Naive thymus-derived CD4-positive, alpha-beta T cell (primary cell): ENCODE data around the gene C11orf24. TPM values are rescaled to one million over a fixed set of nuclear protein-coding genes. Genes with fewer than 3 reads are reported as not detected.
"Not testable (repeated sequence)": the region's sequence is repeated elsewhere in the genome, so short reads cannot be mapped to it uniquely, and the experiment has no call there.

Experiments used
- ATAC-seq: fragments of 150-1000 bp; cut with Tn5 transposase; 2 replicates; pipeline ENCODE4 v1.10.0; 2021; ENCODE audit warnings: mild to moderate bottlenecking, moderate library complexity
- CTCF ChIA-PET: fragments of 350-600 bp; sonication (Branson Sonifier 250); formaldehyde crosslinking; loops from one replicate; lab custom pipeline; 2021; ENCODE audit warnings: antibody characterized with exemption; lab: Charles Lee
- POLR2A ChIA-PET: fragments of 350-600 bp; sonication (Branson Sonifier 250); formaldehyde crosslinking; loops from one replicate; lab custom pipeline; 2021; ENCODE audit warnings: antibody characterized with exemption, inconsistent platforms; lab: Charles Lee
- DNase-seq, 9 donors: peaks; one replicate each; pipeline versions ENCODE4 v3.0.0 to v3.0.0-alpha.2; 2020 to 2022; ENCODE audit warnings: mixed read lengths in 1 of 9
- H3K27ac ChIP-seq: one replicate; pipeline ENCODE4 v1.7.0; 2013; ENCODE audit warnings: mild to moderate bottlenecking, low read depth, low read length, moderate library complexity
- H3K27me3 ChIP-seq, 2 donors: one replicate each; pipeline ENCODE4 v1.7.0; 2013; ENCODE audit warnings: low read length in 2 of 2, mild to moderate bottlenecking in 2 of 2, moderate library complexity in 2 of 2; ENCODE audit not compliant: control insufficient read depth in 2 of 2, insufficient read depth in 2 of 2
- H3K36me3 ChIP-seq, 3 experiments: 1 replicate in 2 of 3; 2 replicates in 1 of 3; pipeline ENCODE4 v1.7.0; 2013; ENCODE audit warnings: low read length in 3 of 3, mild to moderate bottlenecking in 3 of 3, moderate library complexity in 1 of 3; ENCODE audit not compliant: insufficient read depth in 3 of 3, control insufficient read depth in 2 of 3
- H3K4me1 ChIP-seq, 2 donors: one replicate each; pipeline ENCODE4 v1.7.0; 2013; ENCODE audit warnings: low read length in 2 of 2, mild to moderate bottlenecking in 2 of 2, moderate library complexity in 1 of 2; ENCODE audit not compliant: control insufficient read depth in 2 of 2, insufficient read depth in 2 of 2
- H3K4me3 ChIP-seq: 2 replicates; pipeline ENCODE4 v1.7.0; 2013; ENCODE audit warnings: mild to moderate bottlenecking, low read length
- H3K9me3 ChIP-seq, 3 experiments: 1 replicate in 2 of 3; 2 replicates in 1 of 3; pipeline ENCODE4 v1.7.0; 2013; ENCODE audit warnings: low read length in 3 of 3; ENCODE audit not compliant: control insufficient read depth in 2 of 3
- H3K27ac Mint-ChIP-seq, 9 donors: one replicate each; pipeline ENCODE4 v1.8.0; 2020 to 2022; ENCODE audit warnings: mixed read lengths in 9 of 9, mild to moderate bottlenecking in 8 of 9, moderate library complexity in 5 of 9, inconsistent platforms in 2 of 9
- H3K27me3 Mint-ChIP-seq, 5 donors: one replicate each; pipeline ENCODE4 v1.8.0; 2021 to 2022; ENCODE audit warnings: mixed read lengths in 5 of 5, mild to moderate bottlenecking in 1 of 5
- H3K36me3 Mint-ChIP-seq, 5 donors: one replicate each; pipeline ENCODE4 v1.8.0; 2020 to 2022; ENCODE audit warnings: mixed read lengths in 5 of 5, mild to moderate bottlenecking in 3 of 5, inconsistent platforms in 1 of 5
- H3K4me1 Mint-ChIP-seq, 7 donors: one replicate each; pipeline ENCODE4 v1.8.0; 2020 to 2022; ENCODE audit warnings: mixed read lengths in 7 of 7, mild to moderate bottlenecking in 3 of 7, inconsistent platforms in 1 of 7
- H3K4me3 Mint-ChIP-seq, 10 donors: one replicate each; pipeline ENCODE4 v1.8.0; 2020 to 2022; ENCODE audit warnings: mild to moderate bottlenecking in 10 of 10, mixed read lengths in 10 of 10, moderate library complexity in 6 of 10, inconsistent platforms in 2 of 10
- H3K9me3 Mint-ChIP-seq, 11 donors: one replicate each; pipeline ENCODE4 v1.8.0; 2020 to 2022; ENCODE audit warnings: mixed read lengths in 11 of 11, mild to moderate bottlenecking in 4 of 11, inconsistent platforms in 1 of 11, moderate library complexity in 1 of 11
- intact Hi-C, 2 donors: fragments of 100-400 bp; cut with micrococcal nuclease; formaldehyde crosslinking; loops; one replicate each; pipeline ENCODE4 v1.15.1; 2023
- polyA plus RNA-seq, 2 donors: library from polyadenylated mRNA; unstranded; fragments of 300-500 nt; fragmentation: Illumina TruSeq; gene quantifications; one replicate each; pipeline ENCODE4 v1.2.3, GENCODE V29; 2021
- total RNA-seq, 6 experiments: library from RNA in 5 of 6; stranded (reverse) in 5 of 6; gene quantifications; 1 replicate in 5 of 6; 2 replicates in 1 of 6; pipeline ENCODE4 v1.2.3 and lab custom pipeline; 2021 to 2026

C11orf24 gene
- total and polyA plus RNA-seq, 7 experiments from 2014 or later, result 5.7 to 20.0 (median 14.5) TPM

GRCh38 chr11:68284588-68284987, 12.8 kb upstream of the C11orf24 start:
- CTCF ChIA-PET, H3K36me3 ChIP-seq, intact Hi-C loops, H3K27me3 ChIP-seq, H3K27ac ChIP-seq, ATAC-seq, H3K9me3 ChIP-seq, H3K36me3 Mint-ChIP-seq, H3K4me3 ChIP-seq, DNase-seq: not testable (repeated sequence)
- peaks cover 0 to 19% (median 2%) of the 10 kb centered on the region in 5 donors for H3K27me3 Mint-ChIP-seq
- POLR2A ChIA-PET, result interaction anchor here (0.7 kb wide), 1 partner anchor 12 kb away, joined by 3 read pairs; no protein-coding TSS in a partner anchor
- H3K4me1 Mint-ChIP-seq, result peaks cover 18 to 30% (median 25%) of the 10 kb centered on the region in 7 donors
- peaks cover 0 to 17% (median 0%) of the 10 kb centered on the region in 11 donors for H3K9me3 Mint-ChIP-seq
- peak overlapping the region in 2 of 10 donors; percentile 4 to 27 for H3K4me3 Mint-ChIP-seq
- H3K4me1 ChIP-seq, result peaks cover 13 to 14% of the 10 kb centered on the region in 2 donors
- H3K27ac Mint-ChIP-seq, result peak overlapping the region in 1 of 9 donors; percentile 16

GRCh38 chr11:68282861-68283230, 11.1 kb upstream of the C11orf24 start:
- CTCF ChIA-PET, result no interaction called here
- DNase-seq (no peak), ATAC-seq (no peak)
- intact Hi-C loops, result loop anchor here (1.0 kb wide), 1 partner anchor 11 kb away; no protein-coding TSS in a partner anchor
- Mint-ChIP-seq H3K36me3 (peaks cover 0 to 9% (median 3%) of the 10 kb centered on the region in 5 donors), H3K9me3 (peaks cover 0 to 11% (median 0%) of the 10 kb centered on the region in 11 donors), H3K27me3 (peaks cover 0 to 19% (median 2%) of the 10 kb centered on the region in 5 donors), H3K27ac (peak overlapping the region in 5 of 9 donors; percentile 10 to 78 (median 58)), H3K4me3 (peak overlapping the region; percentile 48 to 83 (median 74)), H3K4me1 (peaks cover 18 to 32% (median 25%) of the 10 kb centered on the region in 7 donors)
- peaks cover 13 to 14% of the 10 kb centered on the region in 2 donors for H3K4me1 ChIP-seq
- no peaks in the 10 kb centered on the region for H3K27me3 ChIP-seq
- no peaks in the 10 kb centered on the region for H3K36me3 ChIP-seq
- POLR2A ChIA-PET, result interaction anchor here (1.7 kb wide), 1 partner anchor 11 kb away, joined by 8 read pairs; the partner anchor contains the start of gene C11orf24
- H3K4me3 ChIP-seq, result no peak overlapping the region
- no peaks in the 10 kb centered on the region for H3K9me3 ChIP-seq
- H3K27ac ChIP-seq, result no peak overlapping the region

- peak overlapping the region in 8 of 9 donors; percentile 14 to 87 (median 50) for H3K27ac Mint-ChIP-seq
- ATAC-seq, result peak; percentile 78
- Histone ChIP-seq H3K27ac (no peak overlapping the region), H3K4me1 (peaks cover 13 to 14% of the 10 kb centered on the region in 2 donors), H3K9me3 (no peaks in the 10 kb centered on the region), H3K36me3 (no peaks in the 10 kb centered on the region), H3K27me3 (no peaks in the 10 kb centered on the region), H3K4me3 (peak overlapping the region; percentile 18)
- H3K4me3 Mint-ChIP-seq, result peak overlapping the region; percentile 63 to 83 (median 74)
- peaks cover 0 to 9% (median 0%) of the 10 kb centered on the region in 11 donors for H3K9me3 Mint-ChIP-seq
- intact Hi-C loops, result loop anchor here (1.0 kb wide), 1 partner anchor 10 kb away; no protein-coding TSS in a partner anchor
- DNase-seq, result peak in 5 of 9 donors; percentile 21 to 38 (median 31)
- CTCF ChIA-PET, result no interaction called here
- H3K27me3 Mint-ChIP-seq, result peaks cover 0 to 19% (median 2%) of the 10 kb centered on the region in 5 donors
- H3K36me3 Mint-ChIP-seq, result peaks cover 0 to 9% (median 3%) of the 10 kb centered on the region in 5 donors
- H3K4me1 Mint-ChIP-seq, result peaks cover 18 to 32% (median 25%) of the 10 kb centered on the region in 7 donors
- POLR2A ChIA-PET, result interaction anchor here (1.7 kb wide), 1 partner anchor 10 kb away, joined by 8 read pairs; the partner anchor contains the start of gene C11orf24
Observed at GRCh38 chr11:68282141-68282860, 10.5 kb upstream of the C11orf24 start.

- intact Hi-C loops, result loop anchor here (10.0 kb wide), 2 partner anchors 245 to 275 kb away; partner anchors contain the start of genes NDUFS8 (in 1 of the 2), TCIRG1 (in 1 of the 2) and UNC93B1 (in 1 of the 2)
- Mint-ChIP-seq H3K27ac (peak overlapping the region in 4 of 9 donors; percentile 1 to 50 (median 28)), H3K9me3 (peaks cover 0 to 8% (median 0%) of the 10 kb centered on the region in 11 donors), H3K27me3 (peaks cover 0 to 16% (median 0%) of the 10 kb centered on the region in 5 donors), H3K4me3 (no peak overlapping the region), H3K4me1 (peaks cover 18 to 30% (median 27%) of the 10 kb centered on the region in 7 donors), H3K36me3 (peaks cover 0 to 11% (median 2%) of the 10 kb centered on the region in 5 donors)
- no peak overlapping the region for H3K27ac ChIP-seq
- CTCF ChIA-PET, result interaction anchor here (0.7 kb wide), 1 partner anchor 22 kb away, joined by 3 read pairs; no protein-coding TSS in a partner anchor
- ATAC-seq (no peak), DNase-seq (no peak)
- H3K36me3 ChIP-seq, result no peaks in the 10 kb centered on the region
- H3K9me3 ChIP-seq, result no peaks in the 10 kb centered on the region
- H3K27me3 ChIP-seq, result no peaks in the 10 kb centered on the region
- no peak overlapping the region for H3K4me3 ChIP-seq
- POLR2A ChIA-PET, result interaction anchor here (0.7 kb wide), 1 partner anchor 176 kb away, joined by 4 read pairs; no protein-coding TSS in a partner anchor
- H3K4me1 ChIP-seq, result peaks cover 13 to 14% of the 10 kb centered on the region in 2 donors
Observed at GRCh38 chr11:68279676-68280075, 7.9 kb upstream of the C11orf24 start.

- DNase-seq (no peak), ATAC-seq (no peak)
- H3K36me3 Mint-ChIP-seq, result peaks cover 0 to 4% (median 0%) of the 10 kb centered on the region in 5 donors
- no peaks in the 10 kb centered on the region for H3K36me3 ChIP-seq
- H3K27ac ChIP-seq, result no peak overlapping the region
- no peak overlapping the region for H3K4me3 ChIP-seq
- ChIA-PET POLR2A (no interaction called here), CTCF (no interaction called here)
- intact Hi-C loops, result loop anchor here (10.0 kb wide), 2 partner anchors 242 to 272 kb away; partner anchors contain the start of genes NDUFS8 (in 1 of the 2), TCIRG1 (in 1 of the 2) and UNC93B1 (in 1 of the 2)
- H3K27me3 ChIP-seq, result no peaks in the 10 kb centered on the region
- H3K4me1 Mint-ChIP-seq, result peaks cover 3 to 25% (median 17%) of the 10 kb centered on the region in 7 donors
- peaks cover 0 to 1% (median 0%) of the 10 kb centered on the region in 11 donors for H3K9me3 Mint-ChIP-seq
- H3K9me3 ChIP-seq, result no peaks in the 10 kb centered on the region
- H3K27me3 Mint-ChIP-seq, result no peaks in the 10 kb centered on the region
- no peak overlapping the region for H3K4me3 Mint-ChIP-seq
- peaks cover 6 to 9% of the 10 kb centered on the region in 2 donors for H3K4me1 ChIP-seq
- no peak overlapping the region for H3K27ac Mint-ChIP-seq
Observed at GRCh38 chr11:68276861-68277260, 5.1 kb upstream of the C11orf24 start.

GRCh38 chr11:68275721-68276507, 4.1 kb upstream of the C11orf24 start:
- Mint-ChIP-seq H3K27me3 (no peaks in the 10 kb centered on the region), H3K4me1 (peaks cover 1 to 27% (median 17%) of the 10 kb centered on the region in 7 donors), H3K4me3 (no peak overlapping the region), H3K9me3 (peaks cover 0 to 4% (median 0%) of the 10 kb centered on the region in 11 donors), H3K36me3 (peaks cover 0 to 4% (median 0%) of the 10 kb centered on the region in 5 donors), H3K27ac (no peak overlapping the region)
- no peak overlapping the region for H3K4me3 ChIP-seq
- H3K4me1 ChIP-seq, result peaks cover 7 to 10% of the 10 kb centered on the region in 2 donors
- H3K36me3 ChIP-seq, result no peaks in the 10 kb centered on the region
- no peak overlapping the region for H3K27ac ChIP-seq
- H3K9me3 ChIP-seq, result no peaks in the 10 kb centered on the region
- POLR2A ChIA-PET, result no interaction called here
- intact Hi-C loops, result loop anchor here (10.0 kb wide), 2 partner anchors 241 to 271 kb away; partner anchors contain the start of genes NDUFS8 (in 1 of the 2), TCIRG1 (in 1 of the 2) and UNC93B1 (in 1 of the 2)
- ATAC-seq (no peak), DNase-seq (no peak)
- CTCF ChIA-PET, result no interaction called here
- no peaks in the 10 kb centered on the region for H3K27me3 ChIP-seq
